Heart left ventricle (tissue), 16 donors: Measurements from ENCODE around the gene PTPRM. TPM values are rescaled to one million over a fixed set of nuclear protein-coding genes. Genes with fewer than 3 reads are reported as not detected.

ENCODE experiments used
- ATAC-seq, 4 donors: fragments of 200-7000 bp; cut with Tn5 transposase; one replicate each; pipeline ENCODE4 v1.9.1; 2020 to 2022; ENCODE audit warnings: moderate library complexity in 4 of 4, mild to moderate bottlenecking in 3 of 4, moderate number of reproducible peaks in 1 of 4
- DNase-seq, 5 donors: peaks; one replicate each; pipeline ENCODE4 v3.0.0-alpha.2; 2020
- H3K27ac ChIP-seq, 12 donors: fragments of 200-600 bp; sonication (generic) in 4 of 12; one replicate each; pipeline versions ENCODE4 v1.5.0 to v1.8.0; 2016 to 2022; ENCODE audit warnings: mild to moderate bottlenecking in 2 of 12
- H3K27me3 ChIP-seq, 9 donors: fragments of 200-600 bp; sonication (generic) in 2 of 9; one replicate each; pipeline versions ENCODE4 v1.5.1 to v1.8.0; 2016 to 2022; ENCODE audit warnings: mild to moderate bottlenecking in 3 of 9
- H3K36me3 ChIP-seq, 9 donors: fragments of 200-600 bp; sonication (generic) in 2 of 9; one replicate each; pipeline versions ENCODE4 v1.5.0 to v1.8.0; 2018 to 2022; ENCODE audit warnings: mild to moderate bottlenecking in 2 of 9
- H3K4me1 ChIP-seq, 12 donors: fragments of 200-600 bp; sonication (generic) in 4 of 12; one replicate each; pipeline versions ENCODE4 v1.5.0 to v1.8.0; 2016 to 2022; ENCODE audit warnings: mild to moderate bottlenecking in 3 of 12
- H3K4me3 ChIP-seq, 12 donors: fragments of 200-600 bp; sonication (generic) in 4 of 12; one replicate each; pipeline versions ENCODE4 v1.5.0 to v1.8.0; 2017 to 2022; ENCODE audit warnings: mild to moderate bottlenecking in 9 of 12, moderate library complexity in 4 of 12
- H3K9me3 ChIP-seq, 12 donors: fragments of 200-600 bp; sonication (generic) in 4 of 12; one replicate each; pipeline versions ENCODE4 v1.5.0 to v1.8.0; 2016 to 2022; ENCODE audit warnings: mild to moderate bottlenecking in 1 of 12
- CTCF ChIP-seq, 12 donors: fragments of 200-600 bp; sonication (generic) in 4 of 12; IDR thresholded peaks; one replicate each; pipeline versions ENCODE4 v1.5.0 to v1.8.0; 2018 to 2022; ENCODE audit warnings: antibody characterized with exemption in 12 of 12, mild to moderate bottlenecking in 5 of 12
- POLR2A ChIP-seq, 2 donors: fragments of 450-650 bp; IDR thresholded peaks; one replicate each; pipeline ENCODE4 v1.6.1; 2017; ENCODE audit warnings: antibody characterized with exemption in 2 of 2, mild to moderate bottlenecking in 2 of 2, moderate library complexity in 2 of 2
- WGBS, 4 donors: extraction: QIAGEN DNeasy Blood & Tissue Kit in 2 of 4; methylation state at CpG; one replicate each; pipeline versions ENCODE4 v1.1.5 to v1.1.7; 2013 to 2018; 5-methylcytosine and 5-hydroxymethylcytosine counted together
- intact Hi-C, 10 donors: fragments of 100-400 bp; cut with DNase I; formaldehyde crosslinking; loops; one replicate each; pipeline versions ENCODE4 v1.11.1 to v1.14.2; 2022
- polyA plus RNA-seq, 2 donors: library from polyadenylated mRNA; stranded (reverse); fragments of 200-250 nt; gene quantifications; one replicate each; pipeline ENCODE4 v1.2.3, GENCODE V29; 2013
- total RNA-seq, 9 donors: library from RNA; depleted of rRNA in 2 of 9; stranded (reverse); fragments of >200 nt in 2 of 9; fragmentation: NEBNext Ultra II Directional in 3 of 9; extraction: Animal tissue kit (Norgen Biotek cat#: 25700) in 3 of 9; gene quantifications; one replicate each; pipeline versions ENCODE4 v1.1.0 to v1.2.4, GENCODE V29; 2016 to 2023
- donor health status: ischemic (EF 13 %, LVEDD 7.1; RV severe dilation, severe dysfunction).
- donor health status: healthy with polysubstance abuse.
- donor health status: DM: no; HTN: yes; CAD: no.
- donor health status: DM: no; HTN: no; CAD: no.
- donor health status: ischemic (EF 25% LVEDD 6.9; RV normal size, moderate dysfunction).
- donor health status: ischemic (EF 25% LVEDD 5.7; RV mildly dilated, moderate dysfunction).
- donor health status: healthy.
- donor health status: DM: yes; HTN: yes; CAD: no.
- donor health status: ischemic (EF 35%, LVEDD 5.7; RV mildly dilated, moderate dysfunction).
- donor health status: nonischemic (EF 11% LVEDD 7.7; RV severe dilation, severe dysfunction).
- donor health status: DM: yes; HTN: yes; CAD: no.
- donor health status: PGD.
- donor health status: ischemic (EF 29% LVEDD 5.4; RV normal size, mild dysfunction).
- donor health status: nonischemic (EF 23%, LVEDD 6.1; RV moderate dilation, normal function).

Gene PTPRM
- total and polyA plus RNA-seq, 11 donors, result 93.8 to 186 (median 123) TPM

- no peaks in the 10 kb centered on the region for H3K9me3 ChIP-seq
- no peak overlapping the region for H3K27ac ChIP-seq
- ATAC-seq (no peak), DNase-seq (no peak)
- no peak overlapping the region for H3K4me3 ChIP-seq
- no peak for TF ChIP-seq POLR2A (IDR thresholded peaks at IDR 0.05)
- TF ChIP-seq CTCF (IDR thresholded peaks at IDR 0.05), result no peak
- no peaks in the 10 kb centered on the region for H3K27me3 ChIP-seq
- H3K36me3 ChIP-seq, result no peaks in the 10 kb centered on the region
- intact Hi-C loops, result no loop called here
- H3K4me1 ChIP-seq, result peaks cover 0 to 60% (median 18%) of the 10 kb centered on the region in 12 donors
Observed at GRCh38 chr18:7638321-7638720, 71.2 kb downstream of the PTPRM start.

- 85 to 95% (median 92%) methylated on average over 4 of the region's 4 CpGs for WGBS, 4 donors
- no peaks in the 10 kb centered on the region for H3K9me3 ChIP-seq
- no peaks in the 10 kb centered on the region for H3K27me3 ChIP-seq
- no peak for TF ChIP-seq POLR2A (IDR thresholded peaks at IDR 0.05)
- intact Hi-C loops, result no loop called here
- peaks cover 0 to 75% (median 39%) of the 10 kb centered on the region in 12 donors for H3K4me1 ChIP-seq
- H3K4me3 ChIP-seq, result no peak overlapping the region
- DNase-seq (no peak), ATAC-seq (no peak)
- no peak overlapping the region for H3K27ac ChIP-seq
- no peaks in the 10 kb centered on the region for H3K36me3 ChIP-seq
Observed at GRCh38 chr18:7641813-7642212, 74.7 kb downstream of the PTPRM start.

GRCh38 chr18:7642331-7642890 is 75.3 kb downstream of the PTPRM start:
- ATAC-seq, result no peak
- intact Hi-C loops, result no loop called here
- DNase-seq, result no peak
- no peaks in the 10 kb centered on the region for H3K27me3 ChIP-seq
- no peaks in the 10 kb centered on the region for H3K36me3 ChIP-seq
- no peak overlapping the region for H3K27ac ChIP-seq
- WGBS, 4 donors, result 75 to 82% (median 78%) methylated on average over 7 of the region's 7 CpGs
- no peak for TF ChIP-seq POLR2A (IDR thresholded peaks at IDR 0.05)
- no peak for TF ChIP-seq CTCF (IDR thresholded peaks at IDR 0.05)
- H3K9me3 ChIP-seq, result no peaks in the 10 kb centered on the region
- H3K4me1 ChIP-seq, result peaks cover 0 to 75% (median 40%) of the 10 kb centered on the region in 12 donors
- H3K4me3 ChIP-seq, result no peak overlapping the region

GRCh38 chr18:7645756-7646155 is 78.6 kb downstream of the PTPRM start:
- H3K27me3 ChIP-seq, result no peaks in the 10 kb centered on the region
- H3K9me3 ChIP-seq, result peaks cover 0 to 12% (median 8%) of the 10 kb centered on the region in 12 donors
- intact Hi-C loops, result no loop called here
- no peak overlapping the region for H3K27ac ChIP-seq
- no peaks in the 10 kb centered on the region for H3K36me3 ChIP-seq
- H3K4me3 ChIP-seq, result no peak overlapping the region
- ATAC-seq (peak in 2 of 4 donors; percentile 28 to 49), DNase-seq (no peak)
- peaks cover 0 to 72% (median 42%) of the 10 kb centered on the region in 12 donors for H3K4me1 ChIP-seq
- whole genome bisulfite sequencing, 4 donors, result 67 to 81% (median 72%) methylated on average over 1 of the region's 1 CpG
- TF ChIP-seq CTCF (IDR thresholded peaks at IDR 0.05) (no peak), POLR2A (IDR thresholded peaks at IDR 0.05) (no peak)
